Liver (tissue), 9 donors: ENCODE results near the gene TEX11. TPM values are rescaled to one million over a fixed set of nuclear protein-coding genes. Genes with fewer than 3 reads are reported as not detected.

Experiments
- DNase-seq: peaks from one replicate; pipeline ENCODE4 v3.0.0-alpha.2; 2017; ENCODE audit warnings: low spot score
- H3K27ac ChIP-seq, 2 donors: one replicate each; pipeline ENCODE4 v1.7.0; 2013; ENCODE audit warnings: inconsistent platforms in 2 of 2, low read length in 2 of 2, control low read depth in 1 of 2, low read depth in 1 of 2, mild to moderate bottlenecking in 1 of 2
- H3K27me3 ChIP-seq, 4 donors: one replicate each; pipeline versions ENCODE4 v1.6.1 to v1.7.0; 2013; ENCODE audit warnings: low read length in 3 of 4, inconsistent platforms in 1 of 4, mild to moderate bottlenecking in 1 of 4, moderate library complexity in 1 of 4; ENCODE audit not compliant: control insufficient read depth in 4 of 4, insufficient read depth in 4 of 4
- H3K36me3 ChIP-seq, 4 donors: one replicate each; pipeline versions ENCODE4 v1.6.1 to v1.7.0; 2013; ENCODE audit warnings: low read length in 3 of 4, mild to moderate bottlenecking in 3 of 4, low read depth in 1 of 4, moderate library complexity in 1 of 4; ENCODE audit not compliant: control insufficient read depth in 4 of 4, insufficient read depth in 3 of 4
- H3K4me1 ChIP-seq, 4 donors: one replicate each; pipeline versions ENCODE4 v1.6.1 to v1.7.0; 2013; ENCODE audit warnings: low read length in 3 of 4, mild to moderate bottlenecking in 3 of 4, moderate library complexity in 1 of 4; ENCODE audit not compliant: control insufficient read depth in 4 of 4, insufficient read depth in 4 of 4
- H3K4me3 ChIP-seq, 3 donors: one replicate each; pipeline versions ENCODE4 v1.6.1 to v1.7.0; 2013; ENCODE audit warnings: low read length in 3 of 3, control low read depth in 1 of 3, low read depth in 1 of 3, mild to moderate bottlenecking in 1 of 3
- H3K9ac ChIP-seq, 2 donors: one replicate each; pipeline ENCODE4 v1.7.0; 2013; ENCODE audit warnings: low read length in 2 of 2, mild to moderate bottlenecking in 2 of 2, moderate library complexity in 2 of 2, control low read depth in 1 of 2, low read depth in 1 of 2
- H3K9me3 ChIP-seq, 4 donors: one replicate each; pipeline versions ENCODE4 v1.6.1 to v1.7.0; 2013; ENCODE audit warnings: low read length in 3 of 4; ENCODE audit not compliant: control insufficient read depth in 4 of 4
- EGR1 ChIP-seq, 2 donors: IDR thresholded peaks; 2 replicates each; pipeline ENCODE4 v1.6.1; 2016 to 2018; ENCODE audit warnings: antibody characterized with exemption in 2 of 2, low read depth in 2 of 2
- FOXA1 ChIP-seq: IDR thresholded peaks from 2 replicates; pipeline ENCODE4 v1.6.1; 2016; ENCODE audit warnings: antibody characterized with exemption
- FOXA2 ChIP-seq: IDR thresholded peaks from 2 replicates; pipeline ENCODE4 v1.6.1; 2016; ENCODE audit warnings: antibody characterized with exemption
- GABPA ChIP-seq, 2 donors: IDR thresholded peaks in 1 of 2; conservative IDR thresholded peaks in 1 of 2; 2 replicates each; pipeline ENCODE4 v1.6.1; 2016; ENCODE audit warnings: antibody characterized with exemption in 2 of 2, mild to moderate bottlenecking in 1 of 2, moderate library complexity in 1 of 2
- HNF4A ChIP-seq, 2 donors: conservative IDR thresholded peaks; 2 replicates each; pipeline ENCODE4 v1.6.1; 2016; ENCODE audit warnings: antibody characterized with exemption in 2 of 2, mild to moderate bottlenecking in 2 of 2
- HNF4G ChIP-seq: IDR thresholded peaks from 2 replicates; pipeline ENCODE4 v1.6.1; 2016; ENCODE audit warnings: antibody characterized with exemption
- JUND ChIP-seq, 2 donors: IDR thresholded peaks; 2 replicates each; pipeline ENCODE4 v1.6.1; 2016; ENCODE audit warnings: antibody characterized with exemption in 2 of 2
- NR2F2 ChIP-seq: IDR thresholded peaks from 2 replicates; pipeline ENCODE4 v1.6.1; 2016; ENCODE audit warnings: antibody characterized with exemption
- RAD21 ChIP-seq, 2 donors: IDR thresholded peaks; 2 replicates each; pipeline ENCODE4 v1.6.1; 2016; ENCODE audit warnings: antibody characterized with exemption in 2 of 2, mild to moderate bottlenecking in 2 of 2
- RXRA ChIP-seq, 2 donors: IDR thresholded peaks; 2 replicates each; pipeline ENCODE4 v1.6.1; 2017 to 2018; ENCODE audit warnings: antibody characterized with exemption in 2 of 2, mild to moderate bottlenecking in 1 of 2
- SP1 ChIP-seq: IDR thresholded peaks from 2 replicates; pipeline ENCODE4 v1.6.1; 2018; ENCODE audit warnings: antibody characterized with exemption, mild to moderate bottlenecking
- TAF1 ChIP-seq: conservative IDR thresholded peaks from 2 replicates; pipeline ENCODE4 v1.6.1; 2016; ENCODE audit warnings: antibody characterized with exemption, mild to moderate bottlenecking
- YY1 ChIP-seq: IDR thresholded peaks from 2 replicates; pipeline ENCODE4 v1.6.1; 2016; ENCODE audit warnings: antibody characterized with exemption, mild to moderate bottlenecking
- polyA plus RNA-seq, 2 donors: library from polyadenylated mRNA; stranded (reverse) in 1 of 2; unstranded in 1 of 2; fragments of 200-250 nt in 1 of 2; fragments of >200 nt in 1 of 2; fragmentation: Nextera tagmentation in 1 of 2; extraction: Ambion mirVana in 1 of 2; gene quantifications; one replicate each; pipeline versions ENCODE4 v1.2.1 to v1.2.3, GENCODE V29; 2013 to 2015
- total RNA-seq, 2 donors: library from RNA; depleted of rRNA; stranded (reverse); fragments of >200 nt; gene quantifications; one replicate each; pipeline ENCODE4 v1.2.3, GENCODE V29; 2014
- TF ChIP-seq, protein P1 (sequence below): IDR thresholded peaks from 2 replicates; pipeline ENCODE4 v1.6.1; 2016; ENCODE audit warnings: antibody characterized with exemption
- TF ChIP-seq, protein P2 (sequence below): IDR thresholded peaks from 2 replicates; pipeline ENCODE4 v1.6.1; 2016; ENCODE audit warnings: antibody characterized with exemption
- TF ChIP-seq, protein P3 (sequence below): fragments of 150-350 bp; IDR thresholded peaks from 2 replicates; pipeline ENCODE4 v1.5.1; 2017; ENCODE audit warnings: improper control_type of control experiment, low read depth, low read length; ENCODE audit not compliant: missing input control
- TF ChIP-seq, protein P4 (sequence below): IDR thresholded peaks from 2 replicates; pipeline ENCODE4 v1.6.1; 2016; ENCODE audit warnings: antibody characterized with exemption
- TF ChIP-seq, protein P5 (sequence below): IDR thresholded peaks from 2 replicates; pipeline ENCODE4 v1.6.1; 2016; ENCODE audit warnings: antibody characterized with exemption, mild to moderate bottlenecking
- donor health status: healthy.
- donor health status: healthy.
- donor health status: healthy.
- donor health status: healthy.
- donor health status: healthy.

TEX11 gene
- total and polyA plus RNA-seq, 4 donors: 0.03 to 0.14 (median 0.08) TPM; not detected in 1

DNA sequence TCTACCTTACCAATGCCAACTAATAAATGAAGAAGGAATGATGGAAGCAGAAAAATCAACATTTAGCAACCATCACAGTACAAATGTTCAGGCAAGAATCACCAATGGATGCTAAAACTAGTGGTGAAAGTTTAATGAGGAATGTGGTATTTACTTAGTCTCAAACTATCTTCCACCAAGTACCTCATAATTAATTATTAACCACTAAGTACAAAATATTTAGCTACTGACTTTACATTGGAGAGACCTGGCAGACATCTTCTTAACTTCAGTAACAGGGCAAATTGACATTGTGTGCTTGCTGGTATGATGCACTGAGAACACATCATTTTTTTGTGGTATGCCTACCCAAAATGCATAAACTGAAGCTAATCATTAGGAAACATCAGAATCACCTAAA is 381.5 kb downstream of the TEX11 start:
- H3K27me3 ChIP-seq: peaks cover 0 to 5% (median 0%) of the 10 kb centered on the region in 4 donors
- DNase-seq: no peak
- H3K4me1 ChIP-seq: no peaks in the 10 kb centered on the region
- H3K9me3 ChIP-seq: no peaks in the 10 kb centered on the region
- H3K9ac ChIP-seq: no peak overlapping the region
- no peaks in the 10 kb centered on the region for H3K36me3 ChIP-seq
- H3K4me3 ChIP-seq: no peak overlapping the region
- no peak overlapping the region for H3K27ac ChIP-seq
- TF ChIP-seq GABPA (IDR thresholded peaks at IDR 0.05 in 1 of 2, conservative IDR thresholded peaks at IDR 0.05 in 1 of 2) (no peak), EGR1 (IDR thresholded peaks at IDR 0.05; ENCODE audit: low read depth in 2 of 2) (no peak), SP1 (no peak), HNF4G (no peak), JUND (IDR thresholded peaks at IDR 0.05) (no peak), FOXA2 (no peak), NR2F2 (no peak), RAD21 (IDR thresholded peaks at IDR 0.05) (no peak), HNF4A (conservative IDR thresholded peaks at IDR 0.05) (no peak), YY1 (no peak), RXRA (IDR thresholded peaks at IDR 0.05) (no peak), FOXA1 (no peak), TAF1 (no peak)
- TF ChIP-seq, protein P1, sequence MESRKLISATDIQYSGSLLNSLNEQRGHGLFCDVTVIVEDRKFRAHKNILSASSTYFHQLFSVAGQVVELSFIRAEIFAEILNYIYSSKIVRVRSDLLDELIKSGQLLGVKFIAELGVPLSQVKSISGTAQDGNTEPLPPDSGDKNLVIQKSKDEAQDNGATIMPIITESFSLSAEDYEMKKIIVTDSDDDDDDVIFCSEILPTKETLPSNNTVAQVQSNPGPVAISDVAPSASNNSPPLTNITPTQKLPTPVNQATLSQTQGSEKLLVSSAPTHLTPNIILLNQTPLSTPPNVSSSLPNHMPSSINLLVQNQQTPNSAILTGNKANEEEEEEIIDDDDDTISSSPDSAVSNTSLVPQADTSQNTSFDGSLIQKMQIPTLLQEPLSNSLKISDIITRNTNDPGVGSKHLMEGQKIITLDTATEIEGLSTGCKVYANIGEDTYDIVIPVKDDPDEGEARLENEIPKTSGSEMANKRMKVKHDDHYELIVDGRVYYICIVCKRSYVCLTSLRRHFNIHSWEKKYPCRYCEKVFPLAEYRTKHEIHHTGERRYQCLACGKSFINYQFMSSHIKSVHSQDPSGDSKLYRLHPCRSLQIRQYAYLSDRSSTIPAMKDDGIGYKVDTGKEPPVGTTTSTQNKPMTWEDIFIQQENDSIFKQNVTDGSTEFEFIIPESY: no peak
- TF ChIP-seq, protein P2, sequence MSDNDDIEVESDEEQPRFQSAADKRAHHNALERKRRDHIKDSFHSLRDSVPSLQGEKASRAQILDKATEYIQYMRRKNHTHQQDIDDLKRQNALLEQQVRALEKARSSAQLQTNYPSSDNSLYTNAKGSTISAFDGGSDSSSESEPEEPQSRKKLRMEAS: no peak
- TF ChIP-seq, protein P3, sequence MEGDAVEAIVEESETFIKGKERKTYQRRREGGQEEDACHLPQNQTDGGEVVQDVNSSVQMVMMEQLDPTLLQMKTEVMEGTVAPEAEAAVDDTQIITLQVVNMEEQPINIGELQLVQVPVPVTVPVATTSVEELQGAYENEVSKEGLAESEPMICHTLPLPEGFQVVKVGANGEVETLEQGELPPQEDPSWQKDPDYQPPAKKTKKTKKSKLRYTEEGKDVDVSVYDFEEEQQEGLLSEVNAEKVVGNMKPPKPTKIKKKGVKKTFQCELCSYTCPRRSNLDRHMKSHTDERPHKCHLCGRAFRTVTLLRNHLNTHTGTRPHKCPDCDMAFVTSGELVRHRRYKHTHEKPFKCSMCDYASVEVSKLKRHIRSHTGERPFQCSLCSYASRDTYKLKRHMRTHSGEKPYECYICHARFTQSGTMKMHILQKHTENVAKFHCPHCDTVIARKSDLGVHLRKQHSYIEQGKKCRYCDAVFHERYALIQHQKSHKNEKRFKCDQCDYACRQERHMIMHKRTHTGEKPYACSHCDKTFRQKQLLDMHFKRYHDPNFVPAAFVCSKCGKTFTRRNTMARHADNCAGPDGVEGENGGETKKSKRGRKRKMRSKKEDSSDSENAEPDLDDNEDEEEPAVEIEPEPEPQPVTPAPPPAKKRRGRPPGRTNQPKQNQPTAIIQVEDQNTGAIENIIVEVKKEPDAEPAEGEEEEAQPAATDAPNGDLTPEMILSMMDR: no peak
- TF ChIP-seq, protein P4, sequence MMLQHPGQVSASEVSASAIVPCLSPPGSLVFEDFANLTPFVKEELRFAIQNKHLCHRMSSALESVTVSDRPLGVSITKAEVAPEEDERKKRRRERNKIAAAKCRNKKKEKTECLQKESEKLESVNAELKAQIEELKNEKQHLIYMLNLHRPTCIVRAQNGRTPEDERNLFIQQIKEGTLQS: no peak
- TF ChIP-seq, protein P5, sequence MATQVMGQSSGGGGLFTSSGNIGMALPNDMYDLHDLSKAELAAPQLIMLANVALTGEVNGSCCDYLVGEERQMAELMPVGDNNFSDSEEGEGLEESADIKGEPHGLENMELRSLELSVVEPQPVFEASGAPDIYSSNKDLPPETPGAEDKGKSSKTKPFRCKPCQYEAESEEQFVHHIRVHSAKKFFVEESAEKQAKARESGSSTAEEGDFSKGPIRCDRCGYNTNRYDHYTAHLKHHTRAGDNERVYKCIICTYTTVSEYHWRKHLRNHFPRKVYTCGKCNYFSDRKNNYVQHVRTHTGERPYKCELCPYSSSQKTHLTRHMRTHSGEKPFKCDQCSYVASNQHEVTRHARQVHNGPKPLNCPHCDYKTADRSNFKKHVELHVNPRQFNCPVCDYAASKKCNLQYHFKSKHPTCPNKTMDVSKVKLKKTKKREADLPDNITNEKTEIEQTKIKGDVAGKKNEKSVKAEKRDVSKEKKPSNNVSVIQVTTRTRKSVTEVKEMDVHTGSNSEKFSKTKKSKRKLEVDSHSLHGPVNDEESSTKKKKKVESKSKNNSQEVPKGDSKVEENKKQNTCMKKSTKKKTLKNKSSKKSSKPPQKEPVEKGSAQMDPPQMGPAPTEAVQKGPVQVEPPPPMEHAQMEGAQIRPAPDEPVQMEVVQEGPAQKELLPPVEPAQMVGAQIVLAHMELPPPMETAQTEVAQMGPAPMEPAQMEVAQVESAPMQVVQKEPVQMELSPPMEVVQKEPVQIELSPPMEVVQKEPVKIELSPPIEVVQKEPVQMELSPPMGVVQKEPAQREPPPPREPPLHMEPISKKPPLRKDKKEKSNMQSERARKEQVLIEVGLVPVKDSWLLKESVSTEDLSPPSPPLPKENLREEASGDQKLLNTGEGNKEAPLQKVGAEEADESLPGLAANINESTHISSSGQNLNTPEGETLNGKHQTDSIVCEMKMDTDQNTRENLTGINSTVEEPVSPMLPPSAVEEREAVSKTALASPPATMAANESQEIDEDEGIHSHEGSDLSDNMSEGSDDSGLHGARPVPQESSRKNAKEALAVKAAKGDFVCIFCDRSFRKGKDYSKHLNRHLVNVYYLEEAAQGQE: no peak
